GM12878 (cell line): ENCODE measurements around the gene GLUD1. TPM values are rescaled to one million over a fixed set of nuclear protein-coding genes. Genes with fewer than 3 reads are reported as not detected.

ENCODE experiments used
- ATAC-seq: fragments of 200-7000 bp; cut with Tn5 transposase; 3 replicates; pipeline ENCODE4 v1.9.1; 2020; ENCODE audit warnings: mild to moderate bottlenecking, moderate library complexity
- BruUV-seq: library from RNA; stranded (reverse); fragments of 400-500 nt; replicated peaks from 2 replicates; lab custom pipeline; 2021; lab: Mats Ljungman, UMichigan
- CTCF ChIA-PET: fragments of 300-600 bp; sonication (Branson Sonifier 250); formaldehyde crosslinking; extraction: SDS; loops from one replicate; lab custom pipeline; 2021; ENCODE audit warnings: inconsistent platforms; lab: Yijun Ruan, JAX
- POLR2A ChIA-PET: fragments of 350-600 bp; formaldehyde crosslinking; extraction: SDS; loops from one replicate; lab custom pipeline; 2021; ENCODE audit warnings: inconsistent platforms; lab: Charles Lee
- RAD21 ChIA-PET: fragments of 300-600 bp; sonication (Branson Sonifier 250); formaldehyde crosslinking; loops from one replicate; lab custom pipeline; 2023; ENCODE audit warnings: antibody characterized with exemption; ENCODE audit not compliant: unreplicated experiment; lab: Charles Lee
- SMC1A ChIA-PET: fragments of 300-600 bp; sonication (Branson Sonifier 250); formaldehyde crosslinking; loops from one replicate; lab custom pipeline; 2023; ENCODE audit not compliant: unreplicated experiment, uncharacterized antibody; lab: Charles Lee
- DNase-seq: peaks from one replicate; pipeline ENCODE4 v3.0.0-alpha.2; 2011; ENCODE audit warnings: low read depth, low spot score
- FAIRE-seq: peaks from 3 replicates; lab custom pipeline; 2011; peaks lifted over from hg19 to GRCh38; lab: Jason Lieb, UNC
- H2AFZ ChIP-seq: 2 replicates; pipeline ENCODE4 v1.6.0; 2011; ENCODE audit warnings: low read depth, low read length, control low read depth; ENCODE audit not compliant: control insufficient read depth
- H3K27ac ChIP-seq: 2 replicates; pipeline ENCODE4 v1.5.1; 2011; ENCODE audit warnings: control low read depth; ENCODE audit not compliant: control insufficient read depth, insufficient read depth
- H3K27me3 ChIP-seq, 2 experiments: replicated peaks in 1 of 2; 2 replicates each; pipeline versions ENCODE4 v1.6.0 to v1.6.1; 2011; ENCODE audit warnings: low read length in 1 of 2; ENCODE audit not compliant: control insufficient read depth in 2 of 2, insufficient read depth in 2 of 2
- H3K36me3 ChIP-seq, 2 experiments: 2 replicates each; pipeline ENCODE4 v1.5.1; 2011; ENCODE audit warnings: low read length in 1 of 2; ENCODE audit not compliant: control insufficient read depth in 2 of 2, insufficient read depth in 2 of 2
- H3K4me1 ChIP-seq: 2 replicates; pipeline ENCODE4 v1.6.1; 2011; ENCODE audit warnings: mild to moderate bottlenecking, low read length, moderate library complexity, mixed read lengths; ENCODE audit not compliant: control insufficient read depth, insufficient read depth
- H3K4me2 ChIP-seq: 2 replicates; pipeline ENCODE4 v1.6.0; 2011; ENCODE audit warnings: control low read depth; ENCODE audit not compliant: control insufficient read depth, insufficient read depth
- H3K4me3 ChIP-seq: fragments of 200-600 bp; sonication (generic); 2 replicates; pipeline ENCODE4 v1.5.1; 2016
- H3K79me2 ChIP-seq: 2 replicates; pipeline ENCODE4 v1.6.0; 2011; ENCODE audit warnings: low read length; ENCODE audit not compliant: control insufficient read depth, insufficient read depth
- H3K9ac ChIP-seq: 2 replicates; pipeline ENCODE4 v1.8.0; 2011; ENCODE audit warnings: low read length, control low read depth, mixed read lengths; ENCODE audit not compliant: control insufficient read depth, insufficient read depth
- H3K9me3 ChIP-seq: replicated peaks from 3 replicates; pipeline ENCODE4 v1.5.1; 2011; ENCODE audit warnings: mild to moderate bottlenecking, low read length; ENCODE audit not compliant: control insufficient read depth, insufficient read depth
- H4K20me1 ChIP-seq: 2 replicates; pipeline ENCODE4 v1.6.0; 2011; ENCODE audit not compliant: control insufficient read depth, insufficient read depth
- CEBPB ChIP-seq, 2 experiments: fragments of 150-350 bp in 1 of 2; IDR thresholded peaks; 2 replicates each; pipeline ENCODE4 v1.6.1; 2012 to 2014; ENCODE audit warnings: low read depth in 2 of 2, low read length in 2 of 2, borderline replicate concordance in 1 of 2, inconsistent platforms in 1 of 2
- CHD4 ChIP-seq: fragments of 200-600 bp; sonication (generic); IDR thresholded peaks from 2 replicates; pipeline ENCODE4 v1.6.1; 2016; ENCODE audit warnings: mild to moderate bottlenecking
- EGR1 ChIP-seq, 2 experiments: IDR thresholded peaks; 1 replicate in 1 of 2; 2 replicates in 1 of 2; pipeline ENCODE4 v1.6.1; 2011 to 2012; ENCODE audit warnings: low read depth in 2 of 2, low read length in 2 of 2, borderline replicate concordance in 1 of 2, mild to moderate bottlenecking in 1 of 2, moderate library complexity in 1 of 2
- FOS ChIP-seq: IDR thresholded peaks from 3 replicates; pipeline ENCODE4 v1.6.1; 2011; ENCODE audit warnings: borderline replicate concordance; ENCODE audit not compliant: insufficient read length; ENCODE audit errors: extremely low read depth
- JUNB ChIP-seq: IDR thresholded peaks from 2 replicates; pipeline ENCODE4 v1.6.1; 2016; ENCODE audit warnings: antibody characterized with exemption, mild to moderate bottlenecking
- MTA2 ChIP-seq: fragments of 450-650 bp; IDR thresholded peaks from 2 replicates; pipeline ENCODE4 v1.6.1; 2016; ENCODE audit warnings: low read depth, mild to moderate bottlenecking, moderate library complexity
- NFYA ChIP-seq: IDR thresholded peaks from 2 replicates; pipeline ENCODE4 v1.6.1; 2011; ENCODE audit warnings: low read depth, mild to moderate bottlenecking, low read length, improper control_type of control experiment, borderline replicate concordance
- SIX5 ChIP-seq: IDR thresholded peaks from 2 replicates; pipeline ENCODE4 v1.6.1; 2011; ENCODE audit warnings: mild to moderate bottlenecking, low read depth, low read length, moderate library complexity; ENCODE audit not compliant: severe bottlenecking
- SKIL ChIP-seq: fragments of 450-650 bp; IDR thresholded peaks from 2 replicates; pipeline ENCODE4 v1.6.1; 2017; ENCODE audit warnings: mild to moderate bottlenecking, low read depth, inconsistent platforms; ENCODE audit not compliant: poor library complexity, severe bottlenecking
- SPI1 ChIP-seq: IDR thresholded peaks from 2 replicates; pipeline ENCODE4 v1.6.1; 2011; ENCODE audit warnings: low read depth, mild to moderate bottlenecking, low read length, moderate library complexity, borderline replicate concordance; ENCODE audit not compliant: insufficient read depth
- TAF1 ChIP-seq: IDR thresholded peaks from 2 replicates; pipeline ENCODE4 v1.6.1; 2011; ENCODE audit warnings: mild to moderate bottlenecking, low read depth, low read length, borderline replicate concordance
- ZNF24 ChIP-seq: fragments of 450-650 bp; IDR thresholded peaks from 2 replicates; pipeline ENCODE4 v1.6.1; 2017; ENCODE audit warnings: antibody characterized with exemption, mild to moderate bottlenecking
- WGBS: methylation state at CpG from one replicate; pipeline ENCODE4 v1.1.6; 2016; ENCODE audit warnings: low lambda C conversion rate; ENCODE audit not compliant: insufficient replicate concordance, insufficient coverage; ENCODE audit errors: missing lambda C conversion rate; 5-methylcytosine and 5-hydroxymethylcytosine counted together
- in situ Hi-C: fragments of 300-500 bp; cut with MboI; formaldehyde crosslinking; loops from 9 replicates; pipeline ENCODE4 v1.14.3; 2018; ENCODE audit warnings: mixed read lengths
- intact Hi-C: fragments of 100-400 bp; cut with micrococcal nuclease; formaldehyde crosslinking; loops from one replicate; pipeline ENCODE4 v1.14.2; 2022; ENCODE audit not compliant: unreplicated experiment
- polyA plus RNA-seq, 11 experiments: library from polyadenylated mRNA; depleted of rRNA in 4 of 11; unstranded in 6 of 11; stranded (reverse) in 5 of 11; fragments of >200 nt; fragmentation: Nextera tagmentation in 4 of 11; fragmentation: Illumina TruSeq in 1 of 11; extraction: Ambion mirVana in 4 of 11; extraction: Trizol in 1 of 11; gene quantifications; 1 replicate in 1 of 11; 2 replicates in 10 of 11; pipeline versions ENCODE4 v1.2.1 to v1.2.3, GENCODE V29; 2011 to 2016; ENCODE audit warnings: inconsistent platforms in 2 of 11, missing spikeins in 2 of 11, low read depth in 1 of 11
- total RNA-seq, 4 experiments: library from RNA; depleted of rRNA in 3 of 4; stranded (reverse); fragments of >200 nt in 3 of 4; fragmentation: Illumina TruSeq in 1 of 4; extraction: Trizol in 1 of 4; gene quantifications; 2 replicates each; pipeline versions ENCODE4 v1.2.1 to v1.2.3, GENCODE V29; 2013 to 2021
- TF ChIP-seq, protein P1 (sequence below): fragments of 450-650 bp; conservative IDR thresholded peaks from 2 replicates; pipeline ENCODE4 v1.6.1; 2017; ENCODE audit warnings: mild to moderate bottlenecking, moderate library complexity

Gene GLUD1
- total and polyA plus RNA-seq, 10 of the 15 experiments (the other 5 are each of a cell fraction or from before 2014, with no cell fraction given), result 26.1 to 109 (median 81.4) TPM

DNA sequence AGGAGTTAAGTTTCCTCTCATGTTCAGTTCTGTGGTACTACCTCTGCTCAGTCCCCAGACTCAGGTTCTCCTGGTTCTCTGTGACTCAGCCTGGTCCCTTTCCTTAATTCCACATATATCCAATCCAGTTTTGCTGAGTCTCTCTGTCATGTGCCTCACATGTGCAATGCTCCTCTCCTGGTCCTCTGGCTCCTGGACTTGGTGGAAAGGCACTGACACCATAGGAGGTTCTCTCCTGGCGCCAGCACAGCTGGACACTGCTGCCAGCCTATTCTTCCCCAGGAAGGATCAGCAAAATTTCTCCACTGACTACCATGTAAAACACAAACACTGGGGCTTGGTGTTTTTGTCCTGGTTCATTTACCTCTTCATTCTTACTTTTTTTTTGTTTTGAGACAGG lies 27.8 kb downstream of the GLUD1 start (continued):
- TF ChIP-seq NFYA, result no peak
- TF ChIP-seq, protein P1, sequence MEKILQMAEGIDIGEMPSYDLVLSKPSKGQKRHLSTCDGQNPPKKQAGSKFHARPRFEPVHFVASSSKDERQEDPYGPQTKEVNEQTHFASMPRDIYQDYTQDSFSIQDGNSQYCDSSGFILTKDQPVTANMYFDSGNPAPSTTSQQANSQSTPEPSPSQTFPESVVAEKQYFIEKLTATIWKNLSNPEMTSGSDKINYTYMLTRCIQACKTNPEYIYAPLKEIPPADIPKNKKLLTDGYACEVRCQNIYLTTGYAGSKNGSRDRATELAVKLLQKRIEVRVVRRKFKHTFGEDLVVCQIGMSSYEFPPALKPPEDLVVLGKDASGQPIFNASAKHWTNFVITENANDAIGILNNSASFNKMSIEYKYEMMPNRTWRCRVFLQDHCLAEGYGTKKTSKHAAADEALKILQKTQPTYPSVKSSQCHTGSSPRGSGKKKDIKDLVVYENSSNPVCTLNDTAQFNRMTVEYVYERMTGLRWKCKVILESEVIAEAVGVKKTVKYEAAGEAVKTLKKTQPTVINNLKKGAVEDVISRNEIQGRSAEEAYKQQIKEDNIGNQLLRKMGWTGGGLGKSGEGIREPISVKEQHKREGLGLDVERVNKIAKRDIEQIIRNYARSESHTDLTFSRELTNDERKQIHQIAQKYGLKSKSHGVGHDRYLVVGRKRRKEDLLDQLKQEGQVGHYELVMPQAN, result no peak
- no peak for TF ChIP-seq JUNB
- no peak for TF ChIP-seq ZNF24
- no peak for TF ChIP-seq MTA2

GRCh38 chr10:87066178-87066577 lies 28.5 kb downstream of the GLUD1 start:
- POLR2A ChIA-PET, result interaction anchor here (0.6 kb wide), 1 partner anchor 44 kb away, joined by 3 read pairs; no protein-coding TSS in a partner anchor
- Histone ChIP-seq H3K79me2 (no peaks in the 10 kb centered on the region), H4K20me1 (no peaks in the 10 kb centered on the region), H3K4me2 (no peak overlapping the region), H2AFZ (no peak overlapping the region), H3K4me1 (no peaks in the 10 kb centered on the region), H3K27ac (no peak overlapping the region), H3K27me3 (no peaks in the 10 kb centered on the region), H3K9me3 (no peaks in the 10 kb centered on the region), H3K4me3 (no peak overlapping the region), H3K9ac (no peak overlapping the region), H3K36me3 (peaks cover 6 to 23% of the 10 kb centered on the region in 2 experiments)
- RAD21 ChIA-PET, result no interaction called here
- BruUV-seq, result no TSS peak
- no peak for ATAC-seq
- in situ Hi-C loops, result no loop called here
- WGBS, result 93% methylated on average over 2 of the region's 2 CpGs
- TF ChIP-seq FOS, result no peak
- no peak for TF ChIP-seq SIX5
- TF ChIP-seq SKIL, result no peak
- no peak for TF ChIP-seq CHD4
- no peak for TF ChIP-seq MTA2
- no peak for TF ChIP-seq CEBPB (IDR thresholded peaks at IDR 0.05; ENCODE audit: borderline replicate concordance in 1 of 2, low read depth in 2 of 2, low read length in 2 of 2)
- no peak for TF ChIP-seq EGR1 (IDR thresholded peaks at IDR 0.05; ENCODE audit: borderline replicate concordance in 1 of 2, low read depth in 2 of 2, low read length in 2 of 2)
- TF ChIP-seq TAF1, result no peak
- no peak for TF ChIP-seq SPI1
- CTCF ChIA-PET, result interaction anchor here (1.0 kb wide), 1 partner anchor 8 kb away, joined by 5 read pairs; no protein-coding TSS in a partner anchor
- no peak for FAIRE-seq
- intact Hi-C loops, result no loop called here
- DNase-seq, result no peak
- SMC1A ChIA-PET, result no interaction called here
